ENCODE results near the gene SNX17. TPM values are rescaled to one million over a fixed set of nuclear protein-coding genes. Genes with fewer than 3 reads are reported as not detected.
A peak's percentile ranks its signal among the peaks of the same experiment; 100 is the strongest.

SNX17 gene
- total RNA-seq, 4 donors from 2014 or later, result 84.7 to 151 (median 124) TPM

DNA sequence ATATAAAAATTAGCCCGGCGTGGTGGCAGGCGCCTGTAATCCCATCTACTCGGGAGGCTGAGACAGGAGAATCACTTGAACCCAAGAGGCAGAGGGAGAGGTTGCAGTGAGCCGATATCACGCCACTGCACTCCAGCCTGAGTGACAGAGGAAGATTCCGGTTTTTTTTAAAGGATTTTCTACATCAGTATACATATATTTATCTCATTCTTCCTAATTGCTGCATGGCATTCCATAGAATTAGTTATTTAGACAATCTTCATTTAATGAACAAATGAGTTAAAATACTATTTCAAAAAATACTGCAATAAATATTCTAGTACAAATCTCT lies 15.9 kb upstream of the SNX17 start:
- H3K4me1 ChIP-seq, result peaks cover 27 to 52% (median 40%) of the 10 kb centered on the region in 4 donors

DNA sequence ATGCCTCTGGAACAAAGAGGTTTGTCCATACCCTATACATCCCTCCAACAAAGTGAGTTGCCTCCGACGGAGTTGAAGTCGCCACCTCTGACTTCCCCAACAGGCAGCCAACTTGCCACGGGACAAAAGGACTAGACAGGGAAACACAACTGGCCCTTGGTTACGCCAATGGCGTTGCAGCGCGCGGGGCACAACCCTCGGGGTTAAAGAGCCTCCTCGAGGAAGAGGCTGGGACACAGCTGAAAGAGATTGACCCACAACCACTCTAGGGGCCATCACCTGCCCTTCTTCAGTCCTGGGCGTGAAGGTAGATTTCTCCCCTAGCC lies 14.4 kb upstream of the SNX17 start:
- H3K27me3 ChIP-seq, result no peaks in the 10 kb centered on the region
- intact Hi-C loops (cut with DNase I), result loop anchor here (5.0 kb wide), 1 partner anchor 34 kb away; the partner anchor contains the start of gene MPV17
- 0% methylated on average over 5 of the region's 12 CpGs for WGBS
- peak overlapping the region; percentile 83 to 94 (median 91) for H3K4me3 ChIP-seq
- no peak for DNase-seq (ENCODE audit: extremely low spot score)
- H3K9me3 ChIP-seq, result no peaks in the 10 kb centered on the region
- H3K4me1 ChIP-seq, result peaks cover 27 to 48% (median 40%) of the 10 kb centered on the region in 4 donors
- H3K36me3 ChIP-seq, result no peaks in the 10 kb centered on the region
- TF ChIP-seq, protein P1, sequence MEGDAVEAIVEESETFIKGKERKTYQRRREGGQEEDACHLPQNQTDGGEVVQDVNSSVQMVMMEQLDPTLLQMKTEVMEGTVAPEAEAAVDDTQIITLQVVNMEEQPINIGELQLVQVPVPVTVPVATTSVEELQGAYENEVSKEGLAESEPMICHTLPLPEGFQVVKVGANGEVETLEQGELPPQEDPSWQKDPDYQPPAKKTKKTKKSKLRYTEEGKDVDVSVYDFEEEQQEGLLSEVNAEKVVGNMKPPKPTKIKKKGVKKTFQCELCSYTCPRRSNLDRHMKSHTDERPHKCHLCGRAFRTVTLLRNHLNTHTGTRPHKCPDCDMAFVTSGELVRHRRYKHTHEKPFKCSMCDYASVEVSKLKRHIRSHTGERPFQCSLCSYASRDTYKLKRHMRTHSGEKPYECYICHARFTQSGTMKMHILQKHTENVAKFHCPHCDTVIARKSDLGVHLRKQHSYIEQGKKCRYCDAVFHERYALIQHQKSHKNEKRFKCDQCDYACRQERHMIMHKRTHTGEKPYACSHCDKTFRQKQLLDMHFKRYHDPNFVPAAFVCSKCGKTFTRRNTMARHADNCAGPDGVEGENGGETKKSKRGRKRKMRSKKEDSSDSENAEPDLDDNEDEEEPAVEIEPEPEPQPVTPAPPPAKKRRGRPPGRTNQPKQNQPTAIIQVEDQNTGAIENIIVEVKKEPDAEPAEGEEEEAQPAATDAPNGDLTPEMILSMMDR (IDR thresholded peaks at IDR 0.05), result no peak
- TF ChIP-seq EP300 (IDR thresholded peaks at IDR 0.05), result no peak
- TF ChIP-seq POLR2A (IDR thresholded peaks at IDR 0.05; ENCODE audit: low read depth), result no peak
- no peak for TF ChIP-seq POLR2AphosphoS5 (IDR thresholded peaks at IDR 0.05)
- peak overlapping the region; percentile 85 to 92 (median 88) for H3K27ac ChIP-seq (replicated peaks in 1 of 4)

More for the DNA sequence above, 15.9 kb upstream of the SNX17 start:
- WGBS, result 89% methylated on average over 7 of the region's 7 CpGs
- no peaks in the 10 kb centered on the region for H3K27me3 ChIP-seq
- intact Hi-C loops (cut with DNase I), result no loop called here
- H3K9me3 ChIP-seq, result no peaks in the 10 kb centered on the region
- no peak for DNase-seq (ENCODE audit: extremely low spot score)
- no peak overlapping the region for H3K4me3 ChIP-seq
- H3K36me3 ChIP-seq, result peaks cover 0 to 10% (median 2%) of the 10 kb centered on the region in 4 donors
- TF ChIP-seq POLR2AphosphoS5 (IDR thresholded peaks at IDR 0.05) (no peak), EP300 (IDR thresholded peaks at IDR 0.05) (no peak), POLR2A (IDR thresholded peaks at IDR 0.05; ENCODE audit: low read depth) (no peak)
- TF ChIP-seq, protein P1 (IDR thresholded peaks at IDR 0.05), result no peak
- no peak overlapping the region for H3K27ac ChIP-seq (replicated peaks in 1 of 4)

DNA sequence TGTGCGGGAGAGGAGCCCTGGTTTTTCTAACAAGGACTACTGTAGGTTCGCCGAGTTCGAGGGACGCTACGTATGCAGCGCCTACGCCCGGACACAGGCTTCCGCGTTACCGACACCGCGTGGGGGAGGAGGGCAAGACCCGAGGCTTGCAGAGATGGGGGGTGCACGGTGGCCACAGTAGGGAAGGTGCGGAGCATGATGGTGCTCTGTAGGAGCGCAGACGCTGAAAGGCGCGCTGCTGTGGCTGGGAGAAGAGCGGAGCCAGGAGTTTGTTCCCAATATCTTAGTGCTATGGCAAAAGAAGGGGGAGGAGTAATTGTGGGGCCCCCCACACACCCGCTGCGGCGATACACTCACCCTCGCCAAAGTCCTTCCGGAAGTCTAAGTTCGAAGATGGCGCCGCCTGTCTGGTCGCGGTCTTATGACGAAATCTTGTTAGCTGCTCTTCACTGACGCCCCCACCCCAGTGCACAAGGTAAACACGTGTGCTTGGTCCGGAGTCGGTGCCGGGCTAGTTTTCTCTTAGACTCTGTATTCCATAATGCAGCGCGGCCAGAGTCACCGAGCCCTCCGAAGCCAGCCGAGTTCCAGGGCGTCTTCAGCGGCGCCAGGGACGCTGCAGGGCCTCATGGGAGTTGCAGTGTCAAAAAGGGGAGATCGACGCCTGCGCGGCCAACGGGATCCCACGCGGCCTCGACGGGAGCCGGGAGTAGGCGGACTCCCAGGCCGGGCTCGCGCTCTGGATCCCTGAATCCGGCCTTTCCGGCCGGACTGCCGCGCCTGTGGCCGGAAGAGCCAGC lies 13.8 kb upstream of the SNX17 start, which contains the start of gene GTF3C2:
GTF3C2 (minus strand) TSS at position 383 of the 800 bp plus-strand sequence. CDS start 13,210 bp downstream, outside the sequence.
- peak within 1 kb of the TSS; percentile 83 to 94 (median 91) for H3K4me3 ChIP-seq
- DNase-seq (ENCODE audit: extremely low spot score), result peak; percentile 99
- no peaks in the 10 kb centered on the region for H3K36me3 ChIP-seq
- TF ChIP-seq, protein P1 (IDR thresholded peaks at IDR 0.05), result peak in 2 of 3 experiments; percentile 9 to 17
- TF ChIP-seq POLR2AphosphoS5 (IDR thresholded peaks at IDR 0.05), result peak; percentile 75 to 87
- no peak for TF ChIP-seq EP300 (IDR thresholded peaks at IDR 0.05)
- no peaks in the 10 kb centered on the region for H3K9me3 ChIP-seq
- under 1% methylated on average over 32 of the region's 67 CpGs for WGBS
- H3K4me1 ChIP-seq, result peaks cover 27 to 47% (median 40%) of the 10 kb centered on the region in 4 donors
- no peaks in the 10 kb centered on the region for H3K27me3 ChIP-seq
- intact Hi-C loops (cut with DNase I), result loop anchor here (5.0 kb wide), 1 partner anchor 34 kb away; the partner anchor contains the start of gene MPV17
- H3K27ac ChIP-seq (replicated peaks in 1 of 4), result peak within 1 kb of the TSS; percentile 85 to 92 (median 88)

DNA sequence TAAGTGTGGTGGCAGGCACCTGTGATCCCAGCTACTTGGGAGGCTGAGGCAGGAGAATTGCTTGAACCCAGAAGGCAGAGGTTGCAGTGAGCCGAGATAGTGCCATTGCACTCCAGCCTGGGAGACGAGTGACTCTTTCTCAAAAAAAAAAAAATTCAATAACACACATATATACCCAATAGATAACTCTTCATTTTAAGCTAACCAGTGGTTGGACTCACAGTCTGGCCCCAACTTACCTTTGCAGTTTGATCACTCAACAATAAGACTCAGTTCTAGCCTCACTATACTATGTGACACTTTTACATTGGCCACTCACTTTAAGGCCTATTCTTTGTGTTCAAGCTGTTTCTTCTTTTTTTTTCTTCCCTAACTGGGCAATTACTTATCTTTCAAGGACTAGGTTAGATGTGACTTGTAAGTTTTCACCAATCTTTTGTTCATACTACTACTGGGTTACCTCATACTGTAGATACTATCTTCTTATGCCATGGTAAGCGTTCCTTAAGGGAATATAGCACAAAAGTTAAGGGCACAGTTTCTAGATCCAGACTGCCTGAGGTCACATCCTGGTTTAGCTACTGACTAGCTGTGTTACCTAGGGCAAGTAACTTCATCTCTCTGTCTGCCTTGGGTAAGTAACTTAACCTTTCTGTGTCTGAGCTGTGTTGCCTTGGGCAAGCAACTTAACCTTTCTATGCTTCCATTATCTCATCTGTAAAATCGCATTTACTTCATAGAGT lies 7.6 kb upstream of the SNX17 start:
- Histone ChIP-seq H3K36me3 (peaks cover 45 to 50% (median 46%) of the 10 kb centered on the region in 4 donors), H3K27ac (replicated peaks in 1 of 4) (no peak overlapping the region), H3K4me3 (no peak overlapping the region), H3K27me3 (no peaks in the 10 kb centered on the region), H3K4me1 (peaks cover 6 to 8% (median 7%) of the 10 kb centered on the region in 4 donors), H3K9me3 (no peaks in the 10 kb centered on the region)
- WGBS, result 92% methylated on average over 4 of the region's 4 CpGs
- TF ChIP-seq, protein P1 (IDR thresholded peaks at IDR 0.05), result no peak
- no peak for TF ChIP-seq EP300 (IDR thresholded peaks at IDR 0.05)
- no peak for TF ChIP-seq POLR2AphosphoS5 (IDR thresholded peaks at IDR 0.05)
- TF ChIP-seq POLR2A (IDR thresholded peaks at IDR 0.05; ENCODE audit: low read depth), result no peak
- DNase-seq (ENCODE audit: extremely low spot score), result no peak
- intact Hi-C loops (cut with DNase I), result no loop called here

Data from esophagus muscularis mucosa (tissue), 4 donors.